NCI-H2227 (cell line): ENCODE results near the gene B4GALT5.
"Not testable (repeated sequence)": the region's sequence is repeated elsewhere in the genome, so short reads cannot be mapped to it uniquely, and the experiment has no call there.

Source experiments
- DNase-seq: peaks from one replicate; lab custom pipeline; 2025; ENCODE audit not compliant: unreplicated experiment; lab: John Stamatoyannopoulos, UW

B4GALT5 gene

GRCh38 chr20:49737260-49737659, 23.6 kb upstream of the B4GALT5 start:
- no peak for DNase-seq

GRCh38 chr20:49729780-49730179, 16.1 kb upstream of the B4GALT5 start:
- no peak for DNase-seq

GRCh38 chr20:49727894-49728885, 14.5 kb upstream of the B4GALT5 start:
- DNase-seq: no peak

GRCh38 chr20:49727478-49727877, 13.8 kb upstream of the B4GALT5 start:
- DNase-seq: no peak

- no peak for DNase-seq
Measured at GRCh38 chr20:49725694-49726093, 12.0 kb upstream of the B4GALT5 start.

GRCh38 chr20:49725224-49725606, 11.5 kb upstream of the B4GALT5 start:
- DNase-seq: not testable (repeated sequence)

- peak; percentile 42 for DNase-seq
Measured at GRCh38 chr20:49724408-49725223, 10.9 kb upstream of the B4GALT5 start.

GRCh38 chr20:49723758-49724157, 10.1 kb upstream of the B4GALT5 start:
- not testable (repeated sequence) for DNase-seq

GRCh38 chr20:49721326-49721725, 7.6 kb upstream of the B4GALT5 start:
- not testable (repeated sequence) for DNase-seq

GRCh38 chr20:49715466-49715865, 1.8 kb upstream of the B4GALT5 start:
- DNase-seq: no peak

- DNase-seq: peak; percentile 70
Measured at GRCh38 chr20:49712996-49713752, 504 bp downstream of the B4GALT5 start.

- no peak for DNase-seq
Measured at GRCh38 chr20:49712646-49712995, 1.1 kb downstream of the B4GALT5 start.

GRCh38 chr20:49712118-49712517, 1.6 kb downstream of the B4GALT5 start:
- no peak for DNase-seq

- no peak for DNase-seq
Measured at GRCh38 chr20:49711667-49711987, 2.1 kb downstream of the B4GALT5 start.

GRCh38 chr20:49710971-49711666, 2.6 kb downstream of the B4GALT5 start:
- no peak for DNase-seq

GRCh38 chr20:49707118-49707517, 6.6 kb downstream of the B4GALT5 start:
- no peak for DNase-seq

GRCh38 chr20:49706630-49707091, 7.0 kb downstream of the B4GALT5 start:
- DNase-seq: peak; percentile 43

GRCh38 chr20:49705893-49706292, 7.8 kb downstream of the B4GALT5 start:
- DNase-seq: not testable (repeated sequence)

GRCh38 chr20:49705358-49705757, 8.3 kb downstream of the B4GALT5 start:
- no peak for DNase-seq

- DNase-seq: no peak
Measured at GRCh38 chr20:49704932-49705336, 8.7 kb downstream of the B4GALT5 start.

GRCh38 chr20:49701916-49702315, 11.8 kb downstream of the B4GALT5 start:
- no peak for DNase-seq
